HG02884 (cell line): ENCODE data around the gene APEX1.
"Not testable (repeated sequence)": the region's sequence is repeated elsewhere in the genome, so short reads cannot be mapped to it uniquely, and the experiment has no call there.

ENCODE experiments used
- ATAC-seq: cut with Tn5 transposase; IDR thresholded peaks from one replicate; pipeline ENCODE4 v1.9.1; 2021; ENCODE audit warnings: mild to moderate bottlenecking, moderate library complexity; ENCODE audit not compliant: unreplicated experiment

Gene APEX1

DNA sequence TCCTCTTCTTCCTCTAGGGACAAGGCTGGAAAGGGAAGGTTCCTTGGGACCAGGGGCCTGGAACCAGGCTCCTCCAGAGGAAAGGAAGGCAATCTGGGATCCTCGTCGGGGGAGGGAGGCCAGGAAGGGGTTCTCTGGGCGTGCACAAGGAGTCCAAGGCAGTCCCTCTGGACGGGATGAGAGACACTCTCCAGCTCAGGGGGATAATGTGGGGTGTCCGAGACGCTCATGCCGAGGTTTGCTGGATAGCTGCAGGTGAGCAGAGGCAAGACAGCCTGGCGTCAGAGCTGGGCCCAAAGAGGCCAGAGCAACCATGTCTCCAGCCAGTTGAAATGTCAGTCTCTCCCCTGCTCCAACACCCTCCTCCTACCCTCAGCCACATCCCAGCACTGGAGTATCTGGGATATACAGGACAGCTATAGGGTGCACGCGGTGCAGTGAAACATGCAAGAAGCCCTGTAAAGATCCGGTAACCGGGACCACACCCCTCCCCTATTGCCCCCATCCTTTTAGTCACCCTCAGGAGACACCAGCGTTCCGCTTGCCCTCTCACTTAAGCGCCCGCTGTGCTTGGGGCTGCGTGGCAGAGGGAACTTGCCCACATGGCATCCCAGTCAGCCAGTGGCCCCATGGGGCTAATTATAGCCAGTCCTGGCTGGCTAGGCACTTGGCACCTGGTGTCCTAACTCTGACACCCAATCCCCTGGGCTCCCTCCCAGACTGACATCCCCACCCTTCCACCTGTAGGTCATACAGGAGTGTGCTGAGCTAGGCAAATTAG lies 19.3 kb upstream of the APEX1 start, which contains the start of gene KLHL33:
TSS of gene KLHL33 (minus strand) at position 585 of the 781 bp plus-strand sequence. CDS start at position 230, 355 bp downstream.
- ATAC-seq: no peak

DNA sequence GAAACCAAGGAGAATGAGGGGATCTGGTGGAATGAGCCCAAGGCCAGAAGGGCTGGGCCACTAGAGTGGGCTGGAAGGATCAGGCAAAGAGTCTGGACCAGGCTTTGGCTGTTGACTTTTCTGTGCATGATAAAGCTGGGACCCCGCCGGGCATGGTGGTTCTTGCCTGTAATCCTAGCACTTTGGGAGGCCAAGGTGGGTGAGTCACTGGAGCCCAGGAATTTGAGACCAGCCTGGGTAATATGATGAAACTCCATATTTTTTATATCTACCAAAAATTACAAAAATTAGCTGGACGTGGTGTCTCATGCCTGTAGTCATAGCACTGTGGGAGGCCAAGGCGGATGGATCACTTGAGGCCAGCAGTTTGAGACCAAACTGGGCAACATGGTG lies 18.7 kb upstream of the APEX1 start:
- no peak for ATAC-seq

DNA sequence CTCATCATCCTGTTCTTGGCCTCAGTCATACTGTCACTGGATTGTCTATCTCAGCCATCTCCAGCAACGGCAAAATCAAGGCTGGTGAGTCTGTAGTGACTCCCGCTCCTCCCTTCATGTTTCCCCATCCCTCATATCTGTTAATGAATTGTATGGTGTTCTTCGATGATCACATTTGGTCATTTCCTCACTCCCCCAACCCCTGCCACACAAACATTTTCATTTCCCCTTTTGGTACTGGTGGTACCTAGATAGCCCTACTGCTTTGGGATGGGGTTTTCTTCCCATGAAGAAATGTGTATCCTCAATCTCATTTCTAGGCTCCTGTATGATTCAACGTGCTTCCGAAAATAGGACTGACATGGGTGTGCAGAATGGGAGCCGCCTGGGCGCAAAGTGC lies 16.4 kb upstream of the APEX1 start:
- no peak for ATAC-seq

DNA sequence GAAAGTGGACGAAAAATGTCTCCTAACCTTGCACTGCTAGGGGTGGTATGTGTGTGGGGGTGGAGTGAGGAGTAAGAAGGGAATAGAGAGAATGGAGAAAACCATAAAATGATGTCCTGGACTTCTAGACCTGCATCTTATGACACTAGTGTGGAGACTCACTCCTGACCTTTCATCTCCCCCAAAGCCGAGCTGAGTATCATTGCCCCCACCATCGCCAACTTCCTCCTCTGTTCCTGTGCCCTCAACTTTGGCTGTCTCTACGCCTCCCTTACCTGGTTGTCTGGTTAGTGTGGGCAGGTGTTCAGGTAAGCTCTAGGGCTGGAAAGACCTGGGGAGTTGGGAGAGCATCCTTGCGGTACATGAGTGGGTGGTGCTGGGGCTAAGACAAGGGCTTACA lies 14.6 kb upstream of the APEX1 start:
- no peak for ATAC-seq

DNA sequence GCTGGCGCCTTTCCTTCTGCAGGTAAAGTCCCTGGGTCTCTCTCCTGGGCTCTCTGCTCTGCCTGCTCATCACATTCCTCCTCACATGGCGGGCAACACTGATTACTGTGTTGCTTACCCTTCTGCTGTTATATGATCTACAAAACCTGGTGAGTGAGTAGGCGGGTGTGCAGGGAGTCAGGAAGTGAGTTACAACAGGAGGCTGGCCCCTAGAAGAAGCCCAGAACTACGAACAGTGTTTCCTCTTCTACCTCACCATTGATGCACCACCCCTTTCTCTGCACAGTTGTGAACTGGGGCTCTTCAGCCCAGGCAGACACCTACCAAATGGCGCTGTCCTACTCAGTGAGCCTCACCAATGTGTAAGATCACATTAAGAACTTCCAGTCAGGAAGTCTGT lies 14.1 kb upstream of the APEX1 start:
- ATAC-seq: no peak

DNA sequence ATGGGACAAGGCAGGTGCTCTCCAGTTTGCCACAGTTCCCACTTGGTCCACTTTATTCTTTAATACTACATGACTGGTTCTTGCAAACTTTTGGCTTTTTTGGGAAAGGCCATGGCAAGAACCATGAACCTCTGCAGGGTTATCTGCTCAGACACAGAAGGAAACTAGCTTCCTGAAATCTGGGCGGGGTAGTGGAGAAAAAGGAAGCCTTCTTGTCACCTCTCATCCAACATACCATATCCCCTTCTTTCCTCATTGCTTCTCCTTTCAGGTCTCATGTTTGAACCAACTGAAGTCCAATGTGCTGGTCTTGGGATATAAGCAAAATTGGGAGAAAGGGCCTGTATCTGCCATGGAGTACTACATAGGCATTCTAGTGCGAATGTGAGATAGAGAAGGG lies 13.6 kb upstream of the APEX1 start:
- ATAC-seq: no peak

DNA sequence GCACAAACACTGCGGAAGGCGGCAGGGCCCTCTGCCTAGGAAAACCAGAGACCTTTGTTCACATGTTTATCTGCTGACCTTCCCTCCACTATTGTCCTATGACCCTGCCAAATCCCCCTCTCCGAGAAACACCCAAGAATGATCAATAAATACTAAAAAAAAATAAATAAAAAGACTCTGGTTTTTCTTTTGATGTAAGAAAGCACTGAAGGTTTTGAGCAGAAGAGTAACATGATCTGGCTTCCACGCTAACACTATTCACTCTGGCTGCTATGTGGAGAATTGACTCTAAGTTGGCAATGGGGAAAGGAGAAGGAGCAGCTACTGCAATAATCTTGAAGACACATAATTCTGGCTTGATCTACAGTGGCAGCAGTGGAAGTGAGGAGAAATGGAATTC lies 11.4 kb upstream of the APEX1 start:
- ATAC-seq: not testable (repeated sequence)

DNA sequence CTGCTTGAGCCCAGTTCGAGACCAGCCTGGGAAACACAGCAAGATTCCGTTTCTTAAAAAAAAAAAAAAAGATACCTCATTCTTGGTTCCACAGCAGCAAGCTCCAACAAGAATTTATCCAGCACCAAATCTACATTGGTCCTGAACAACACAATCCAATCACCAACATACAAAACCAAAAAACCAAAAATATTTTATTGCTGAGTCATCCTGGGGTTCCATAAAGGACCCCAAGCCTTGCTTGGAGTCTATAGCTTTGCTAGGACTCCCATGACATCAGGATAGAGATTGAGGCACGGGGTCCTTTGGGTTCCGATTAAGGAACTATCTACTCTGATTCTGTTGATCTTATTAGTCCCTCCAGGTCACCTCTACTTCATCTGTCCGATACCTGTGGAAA lies 8.1 kb upstream of the APEX1 start:
- no peak for ATAC-seq

DNA sequence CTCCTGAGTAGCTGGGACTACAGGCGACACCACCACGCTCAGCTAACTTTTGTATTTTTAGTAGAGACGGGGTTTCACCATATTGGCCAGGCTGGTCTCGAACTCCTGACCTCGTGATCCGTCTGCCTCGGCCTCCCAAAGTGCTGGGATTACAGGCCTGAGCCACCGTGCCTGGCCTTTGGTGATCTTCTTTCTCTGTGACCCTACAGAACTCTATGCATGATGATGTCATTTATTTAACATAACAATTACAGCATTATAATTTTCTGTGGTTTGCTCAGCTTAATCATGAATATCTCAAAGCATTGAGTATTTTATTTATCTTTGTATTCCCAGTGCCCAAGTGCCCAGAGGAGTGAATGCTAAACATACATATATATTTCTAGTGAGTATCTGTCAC lies 2.2 kb upstream of the APEX1 start:
- not testable (repeated sequence) for ATAC-seq

DNA sequence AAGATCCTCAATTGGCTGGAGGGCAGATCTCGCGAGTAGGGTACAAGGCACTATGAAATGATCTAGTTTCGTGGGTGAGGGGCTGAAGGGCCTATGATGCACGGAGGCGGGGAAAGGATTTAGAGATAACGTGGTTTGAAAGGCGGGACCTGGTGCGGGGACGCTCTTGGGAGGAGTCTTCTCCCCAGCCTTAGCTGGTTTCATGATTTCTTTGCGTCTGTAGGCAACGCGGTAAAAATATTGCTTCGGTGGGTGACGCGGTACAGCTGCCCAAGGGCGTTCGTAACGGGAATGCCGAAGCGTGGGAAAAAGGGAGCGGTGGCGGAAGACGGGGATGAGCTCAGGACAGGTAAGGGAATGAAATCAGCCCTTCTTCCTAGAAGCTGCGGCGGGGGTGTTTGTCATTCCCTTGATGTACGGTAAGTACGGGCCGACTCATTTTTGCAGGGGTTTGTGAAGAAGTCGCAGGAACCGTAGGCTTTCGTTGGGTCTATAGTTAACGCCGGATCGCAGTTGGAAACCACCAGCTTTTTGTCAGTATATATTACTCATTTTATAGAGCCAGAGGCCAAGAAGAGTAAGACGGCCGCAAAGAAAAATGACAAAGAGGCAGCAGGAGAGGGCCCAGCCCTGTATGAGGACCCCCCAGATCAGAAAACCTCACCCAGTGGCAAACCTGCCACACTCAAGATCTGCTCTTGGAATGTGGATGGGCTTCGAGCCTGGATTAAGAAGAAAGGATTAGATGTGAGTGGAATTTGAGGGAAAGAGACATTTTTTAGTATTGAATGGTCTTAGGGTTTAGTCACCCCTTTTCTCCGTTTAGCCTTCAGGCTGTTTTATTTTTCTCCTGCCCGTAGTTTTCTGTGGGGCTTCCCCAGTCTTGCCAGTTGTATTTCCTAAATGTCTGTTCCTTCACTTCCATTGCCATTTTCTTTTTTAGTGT lies 602 bp downstream of the APEX1 start:
- ATAC-seq: peak; percentile 51

DNA sequence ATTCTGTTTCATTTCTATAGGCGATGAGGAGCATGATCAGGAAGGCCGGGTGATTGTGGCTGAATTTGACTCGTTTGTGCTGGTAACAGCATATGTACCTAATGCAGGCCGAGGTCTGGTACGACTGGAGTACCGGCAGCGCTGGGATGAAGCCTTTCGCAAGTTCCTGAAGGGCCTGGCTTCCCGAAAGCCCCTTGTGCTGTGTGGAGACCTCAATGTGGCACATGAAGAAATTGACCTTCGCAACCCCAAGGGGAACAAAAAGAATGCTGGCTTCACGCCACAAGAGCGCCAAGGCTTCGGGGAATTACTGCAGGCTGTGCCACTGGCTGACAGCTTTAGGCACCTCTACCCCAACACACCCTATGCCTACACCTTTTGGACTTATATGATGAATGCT lies 1.9 kb downstream of the APEX1 start:
- no peak for ATAC-seq

DNA sequence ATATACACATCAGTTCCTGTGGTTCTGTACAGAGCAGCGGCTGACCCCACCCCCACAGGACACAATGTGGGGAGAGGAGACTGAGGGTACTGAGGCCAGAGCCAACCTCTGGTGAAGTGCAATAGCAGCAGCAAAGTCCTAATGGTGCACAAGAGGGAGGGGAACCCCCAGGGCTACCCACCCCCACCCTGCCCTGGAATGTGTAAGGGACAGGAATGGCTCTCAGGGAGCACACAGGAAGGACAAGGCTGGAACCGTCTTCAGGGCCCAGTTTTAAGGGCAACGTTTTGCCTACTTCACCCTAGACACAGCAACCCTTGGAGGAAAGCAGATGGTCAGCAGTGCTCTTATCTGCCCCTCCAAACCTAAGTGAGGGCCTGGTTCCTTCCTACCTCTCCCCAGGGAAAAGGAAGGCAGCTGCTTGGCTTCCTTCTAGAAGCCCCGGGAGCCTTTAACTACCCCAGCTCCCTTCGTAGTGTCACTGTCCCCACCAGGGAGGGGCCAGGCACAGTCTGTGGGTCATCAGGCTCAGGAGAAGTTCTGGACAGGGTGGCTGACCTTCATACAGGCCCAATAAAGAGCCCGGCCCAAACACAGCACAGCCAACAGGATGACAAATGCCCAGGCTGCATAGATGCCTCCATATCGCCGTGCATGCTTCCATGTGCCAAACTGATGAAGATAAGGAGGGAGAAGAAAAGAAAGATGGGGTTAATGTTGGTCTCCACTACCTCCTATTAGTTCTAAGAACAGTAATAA lies 3.2 kb downstream of the APEX1 start:
- ATAC-seq: no peak

DNA sequence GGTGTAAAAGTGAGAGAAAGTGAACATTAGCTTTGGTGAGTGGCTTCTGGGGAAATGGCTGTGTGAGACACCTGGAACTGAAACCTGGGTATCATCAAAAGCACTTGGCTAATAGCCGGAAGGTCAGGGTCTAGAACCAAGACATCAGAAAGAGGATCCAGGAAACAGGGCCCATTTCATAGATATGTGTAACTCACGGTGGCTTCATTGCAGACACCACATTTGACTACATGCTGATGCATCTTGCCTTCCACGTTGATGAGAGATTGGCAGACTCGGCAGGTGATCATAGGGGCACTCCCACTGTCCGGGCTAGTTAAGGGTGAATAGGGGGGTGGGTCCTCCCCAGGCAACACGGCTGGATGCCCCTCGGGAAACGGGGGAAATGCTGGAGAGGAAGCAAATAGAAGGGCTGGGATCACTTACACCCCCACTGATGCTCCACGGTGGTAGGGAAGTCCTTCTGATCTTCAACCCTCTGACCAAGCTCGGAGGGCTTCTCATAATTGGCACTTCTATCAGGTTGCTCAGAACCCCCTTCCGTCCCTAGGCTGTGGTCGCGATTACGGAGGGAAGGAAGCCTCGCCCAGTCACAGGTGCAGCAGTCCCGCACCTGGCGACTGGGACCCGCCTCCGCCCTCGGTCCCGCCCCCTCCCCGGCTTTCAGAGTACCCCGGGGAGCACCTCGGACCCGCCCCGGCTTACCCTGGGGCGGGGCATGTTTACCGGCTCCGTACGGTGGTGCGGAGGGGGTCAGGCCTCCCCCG lies 5.6 kb downstream of the APEX1 start:
- ATAC-seq: peak; percentile 2

DNA sequence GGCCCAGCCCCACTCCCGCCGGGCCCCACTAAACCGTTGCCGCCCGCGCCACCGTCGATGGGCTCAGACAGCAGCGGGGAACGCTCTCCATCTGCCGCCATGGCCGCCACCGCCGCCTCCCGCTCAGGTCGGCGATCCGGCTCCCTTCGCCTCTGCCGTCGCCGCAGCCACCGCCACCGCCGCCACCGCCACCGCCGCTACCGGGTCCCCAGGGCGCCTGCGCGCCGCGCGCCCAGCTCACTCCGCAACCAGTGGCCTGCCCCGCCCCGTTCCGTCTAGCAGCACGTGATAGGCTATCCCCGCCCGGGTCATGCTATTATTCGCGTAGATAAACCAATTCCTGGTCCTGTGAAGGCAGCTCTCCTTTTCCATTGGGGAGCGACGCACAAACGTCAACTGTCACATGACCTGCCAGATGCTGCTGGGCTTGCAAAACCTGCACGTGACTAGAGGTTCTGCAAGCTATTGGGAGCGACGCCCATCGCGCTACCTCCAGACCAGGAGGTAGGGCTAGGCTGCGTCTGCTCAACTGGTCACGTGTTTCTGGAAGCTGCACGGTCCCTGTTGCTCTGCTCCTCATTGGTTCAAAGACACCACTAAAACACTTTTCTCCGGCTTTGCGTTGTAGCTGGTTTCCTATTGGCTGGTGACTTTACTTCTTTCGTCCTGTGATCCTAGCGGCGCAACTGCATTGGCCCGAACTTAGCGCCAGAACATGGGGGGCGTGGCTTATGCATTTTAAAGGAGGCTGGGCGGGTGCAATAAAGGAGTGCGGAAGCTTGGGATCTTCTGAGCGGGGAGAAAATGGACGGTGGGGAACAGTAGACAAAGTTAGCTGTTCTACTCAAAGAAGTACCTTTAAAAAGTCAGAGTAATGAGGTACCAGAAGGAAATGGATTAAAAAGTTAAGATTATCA lies 6.5 kb downstream of the APEX1 start, which contains the start of gene PIP4P1:
TSS of gene PIP4P1 (minus strand) at position 210 of the 917 bp plus-strand sequence. CDS start at position 101, 109 bp downstream.
- peak; percentile 94 for ATAC-seq

DNA sequence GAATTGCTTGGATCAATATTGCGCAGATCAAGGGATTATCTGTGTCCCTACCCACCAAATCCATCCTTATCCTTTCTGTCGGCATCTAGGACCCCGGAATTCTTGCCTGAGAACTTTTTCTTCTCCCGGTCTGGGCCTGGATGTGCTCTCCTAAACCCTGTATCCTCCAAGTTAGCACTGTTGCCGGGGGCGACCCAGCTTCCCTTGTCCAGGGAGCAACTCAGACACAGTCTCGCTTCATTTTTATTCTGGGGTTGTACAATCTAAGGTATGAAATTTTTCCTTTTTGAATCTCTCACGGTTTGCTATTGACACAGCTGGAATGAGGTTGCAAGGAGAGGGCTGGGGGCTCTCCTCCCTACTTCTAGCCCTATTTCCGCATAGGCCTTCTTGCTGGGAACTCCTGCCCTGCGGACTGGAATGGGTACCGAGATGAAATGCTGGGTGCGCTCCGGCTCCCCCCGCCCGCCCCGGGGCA lies 13.8 kb downstream of the APEX1 start:
- ATAC-seq: no peak

DNA sequence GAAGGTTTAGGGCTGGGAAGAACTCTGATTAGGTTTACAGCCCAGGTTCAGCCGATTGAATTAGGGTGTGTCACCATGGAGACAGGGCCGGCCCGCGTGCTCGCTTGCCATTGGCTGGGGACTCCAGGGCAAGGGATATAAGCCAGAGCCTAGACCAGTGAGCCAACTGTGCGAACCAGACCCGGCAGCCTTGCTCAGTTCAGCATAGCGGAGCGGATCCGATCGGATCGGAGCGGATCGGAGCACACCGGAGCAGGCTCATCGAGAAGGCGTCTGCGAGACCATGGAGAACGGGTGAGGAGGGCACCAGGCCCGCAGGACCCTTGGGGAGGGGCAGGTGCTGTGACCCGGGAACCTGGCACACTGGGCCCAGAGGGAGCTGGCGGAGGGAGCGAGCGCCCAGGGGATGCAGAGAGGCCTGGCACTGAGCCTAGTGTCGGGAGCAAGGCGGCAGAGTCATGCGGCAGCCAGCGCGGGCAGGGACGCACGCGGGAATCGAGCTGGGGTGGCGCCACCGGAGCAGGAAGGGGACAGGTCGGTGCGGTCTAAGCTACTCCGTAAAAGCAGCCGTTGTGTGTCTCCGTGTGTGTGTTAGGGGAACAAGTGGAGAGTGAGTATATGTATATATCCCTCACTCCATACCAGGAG lies 14.3 kb downstream of the APEX1 start, which contains the start of gene PNP:
TSS of gene PNP (plus strand) at position 165 of the 648 bp plus-strand sequence. CDS start at position 284, 119 bp downstream.
- peak; percentile 90 for ATAC-seq

DNA sequence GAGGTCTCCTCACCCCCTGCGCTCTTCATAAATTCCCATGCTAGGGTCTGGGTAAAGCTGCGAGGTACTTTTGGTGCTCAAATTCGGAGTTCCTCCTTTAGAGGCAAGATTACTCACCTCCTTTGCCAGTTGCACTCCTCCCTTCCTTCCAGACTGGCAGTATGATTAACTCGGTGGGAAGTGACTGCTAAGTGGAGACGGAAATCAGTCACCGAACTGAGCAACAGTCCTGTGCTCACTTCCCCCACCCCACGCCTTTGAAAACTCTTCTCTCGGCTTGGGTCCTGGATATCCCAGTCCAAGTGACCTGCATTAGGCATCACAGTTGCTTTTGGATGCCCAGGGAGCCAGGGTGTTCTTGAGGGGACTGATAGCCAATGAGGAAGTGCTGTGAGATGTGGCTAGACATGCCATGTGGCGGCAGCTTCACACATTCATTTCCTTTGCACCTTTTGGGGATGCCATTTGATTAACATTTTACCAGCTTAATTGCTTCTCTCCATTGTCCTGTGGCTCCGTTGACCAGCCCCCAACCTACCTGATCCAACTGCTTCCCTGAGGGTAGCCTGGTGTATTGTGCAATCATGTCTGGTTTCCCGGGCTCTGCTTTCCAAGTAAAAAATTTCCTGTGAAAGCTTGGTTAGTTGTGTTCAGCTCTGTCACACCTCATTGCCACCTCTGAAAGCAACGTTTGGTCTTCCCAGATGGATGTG lies 15.0 kb downstream of the APEX1 start:
- ATAC-seq: peak; percentile 52

DNA sequence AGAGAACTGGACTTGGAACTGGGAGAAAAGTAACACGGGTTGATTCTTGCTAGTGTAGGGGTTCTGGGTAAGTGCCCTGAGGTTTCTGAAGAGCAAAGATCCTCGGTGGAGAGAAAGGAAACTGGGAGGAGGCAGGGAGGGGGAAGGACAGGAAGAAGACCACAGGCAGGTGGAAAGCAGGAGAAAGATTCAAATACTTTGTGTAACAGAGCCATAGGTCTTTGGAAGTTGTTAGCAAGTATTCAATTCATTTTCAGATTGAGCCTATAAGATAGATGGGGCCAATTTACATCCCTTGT lies 15.5 kb downstream of the APEX1 start:
- no peak for ATAC-seq
